OCI-LY7 (cell line): Measurements from ENCODE around the gene GNAZ. TPM values are rescaled to one million over a fixed set of nuclear protein-coding genes. Genes with fewer than 3 reads are reported as not detected.

Experiments used
- BruUV-seq: library from RNA; stranded (reverse); fragments of 400-500 nt; replicated peaks from 2 replicates; lab custom pipeline; 2021; lab: Mats Ljungman, UMichigan
- CTCF ChIA-PET: fragments of 300-600 bp; sonication (Branson Sonifier 250); formaldehyde crosslinking; loops from one replicate; lab custom pipeline; 2022; ENCODE audit warnings: antibody characterized with exemption; ENCODE audit not compliant: unreplicated experiment; lab: Charles Lee
- POLR2A ChIA-PET: fragments of 300-600 bp; sonication (Branson Sonifier 250); formaldehyde crosslinking; loops from one replicate; lab custom pipeline; 2022; ENCODE audit warnings: antibody characterized with exemption; lab: Charles Lee
- DNase-seq: peaks from one replicate; pipeline ENCODE4 v3.0.0-alpha.2; 2015; ENCODE audit warnings: low spot score
- H2AFZ ChIP-seq: fragments of 200-600 bp; sonication (generic), shearing (Covaris generic); 2 replicates; pipeline ENCODE4 v1.6.1; 2014; ENCODE audit warnings: mild to moderate bottlenecking, antibody characterized with exemption, low read length, moderate library complexity
- H3K27ac ChIP-seq: fragments of 200-600 bp; sonication (generic); 2 replicates; pipeline ENCODE4 v1.5.1; 2014; ENCODE audit warnings: mixed run types, low read depth, mild to moderate bottlenecking, moderate library complexity, low read length, inconsistent platforms; ENCODE audit not compliant: poor library complexity, severe bottlenecking
- H3K36me3 ChIP-seq: fragments of 200-600 bp; sonication (generic); 2 replicates; pipeline ENCODE4 v1.6.1; 2014; ENCODE audit warnings: mild to moderate bottlenecking, antibody characterized with exemption, low read length, moderate library complexity, mixed read lengths; ENCODE audit not compliant: insufficient read depth
- H3K4me1 ChIP-seq: fragments of 200-600 bp; sonication (generic); 2 replicates; pipeline ENCODE4 v1.5.1; 2014; ENCODE audit warnings: mild to moderate bottlenecking, low read length; ENCODE audit not compliant: insufficient read depth, poor library complexity, severe bottlenecking
- H3K4me2 ChIP-seq: fragments of 200-600 bp; sonication (generic); 2 replicates; pipeline ENCODE4 v1.6.1; 2014; ENCODE audit warnings: mild to moderate bottlenecking, low read length
- H3K4me3 ChIP-seq: fragments of 200-600 bp; sonication (generic); 2 replicates; pipeline ENCODE4 v1.5.1; 2014; ENCODE audit warnings: mild to moderate bottlenecking, low read depth, low read length; ENCODE audit not compliant: poor library complexity, severe bottlenecking
- H3K79me2 ChIP-seq: fragments of 200-600 bp; sonication (generic); 2 replicates; pipeline ENCODE4 v1.6.1; 2016; ENCODE audit warnings: low read depth, mild to moderate bottlenecking, low read length, moderate library complexity, mixed read lengths; ENCODE audit not compliant: insufficient read depth
- H3K9me2 ChIP-seq: fragments of 200-600 bp; sonication (generic); 2 replicates; pipeline ENCODE4 v1.6.1; 2016; ENCODE audit warnings: mild to moderate bottlenecking, low read length, mixed read lengths; ENCODE audit not compliant: insufficient read depth
- H3K9me3 ChIP-seq: fragments of 200-600 bp; sonication (generic); 2 replicates; pipeline ENCODE4 v1.6.1; 2014; ENCODE audit warnings: mild to moderate bottlenecking, mixed run types, low read length, mixed read lengths
- H4K20me1 ChIP-seq: fragments of 200-600 bp; sonication (generic); 2 replicates; pipeline ENCODE4 v1.6.1; 2014; ENCODE audit warnings: mild to moderate bottlenecking, antibody characterized with exemption, low read length, moderate library complexity, mixed read lengths; ENCODE audit not compliant: insufficient read depth
- CTCF ChIP-seq: fragments of 200-600 bp; sonication (generic); conservative IDR thresholded peaks from 2 replicates; pipeline ENCODE4 v1.5.1; 2014; ENCODE audit warnings: mild to moderate bottlenecking, antibody characterized with exemption, low read length, moderate library complexity, mixed read lengths
- EZH2phosphoT487 ChIP-seq: fragments of 200-600 bp; sonication (generic); IDR thresholded peaks from 2 replicates; pipeline ENCODE4 v1.6.1; 2018; ENCODE audit warnings: low read depth, borderline replicate concordance, mild to moderate bottlenecking, mixed run types, antibody characterized with exemption, low read length, moderate library complexity, mixed read lengths
- intact Hi-C: fragments of 100-400 bp; cut with micrococcal nuclease; formaldehyde crosslinking; loops from one replicate; pipeline ENCODE4 v1.10.0; 2022; ENCODE audit not compliant: unreplicated experiment
- total RNA-seq, 2 experiments: library from RNA; depleted of rRNA in 1 of 2; stranded (reverse); fragments of >200 nt in 1 of 2; shearing (Covaris generic) in 1 of 2; gene quantifications; 2 replicates each; pipeline ENCODE4 v1.2.3, GENCODE V29; 2014 to 2022

The GNAZ gene
- total RNA-seq, 2 experiments from 2014 or later = 38.5 to 46.4 TPM

- POLR2A ChIA-PET = interaction anchor here (0.6 to 1.3 kb wide), 5 partner anchors 9 to 96 kb away, joined by 3 to 7 read pairs (median 3); no protein-coding TSS in a partner anchor
- intact Hi-C loops = no loop called here
- no peak for DNase-seq
- peak overlapping the region; percentile 73 for H2AFZ ChIP-seq
- no peaks in the 10 kb centered on the region for H3K79me2 ChIP-seq
- CTCF ChIA-PET = no interaction called here
- TF ChIP-seq EZH2phosphoT487 (no peak), CTCF (no peak)
- no peak overlapping the region for H3K4me3 ChIP-seq
- H3K36me3 ChIP-seq = peaks cover 15% of the 10 kb centered on the region; the same call in 1 of the 2 replicates
- H3K9me3 ChIP-seq = peaks cover 50% of the 10 kb centered on the region
- no peaks in the 10 kb centered on the region for H3K9me2 ChIP-seq
- BruUV-seq = no TSS peak
- H3K4me1 ChIP-seq = peaks cover 8% of the 10 kb centered on the region
- H4K20me1 ChIP-seq = no peaks in the 10 kb centered on the region
- no peak overlapping the region for H3K27ac ChIP-seq
- H3K4me2 ChIP-seq = no peak overlapping the region
Observed at GRCh38 chr22:23044570-23044969, 25.7 kb upstream of the GNAZ start.

GRCh38 chr22:23045461-23045860, 24.9 kb upstream of the GNAZ start:
- Histone ChIP-seq H2AFZ (no peak overlapping the region), H3K4me3 (no peak overlapping the region), H3K4me2 (no peak overlapping the region), H3K4me1 (peaks cover 8% of the 10 kb centered on the region), H3K27ac (no peak overlapping the region), H4K20me1 (no peaks in the 10 kb centered on the region), H3K9me3 (peaks cover 50% of the 10 kb centered on the region), H3K9me2 (no peaks in the 10 kb centered on the region), H3K79me2 (no peaks in the 10 kb centered on the region), H3K36me3 (peaks cover 15% of the 10 kb centered on the region; the same call in 1 of the 2 replicates)
- no peak for DNase-seq
- ChIA-PET POLR2A (interaction anchor here (0.6 to 2.7 kb wide), 6 partner anchors 8 to 812 kb away, joined by 3 to 11 read pairs (median 3); partner anchors contain the start of gene RAB36), CTCF (no interaction called here)
- no TSS peak for BruUV-seq
- intact Hi-C loops = no loop called here
- TF ChIP-seq CTCF (no peak), EZH2phosphoT487 (no peak)

- Histone ChIP-seq H3K4me3 (no peak overlapping the region), H3K36me3 (peaks cover 15% of the 10 kb centered on the region; the same call in 1 of the 2 replicates), H3K4me2 (no peak overlapping the region), H3K79me2 (no peaks in the 10 kb centered on the region), H3K9me2 (no peaks in the 10 kb centered on the region), H2AFZ (no peak overlapping the region), H3K27ac (no peak overlapping the region), H4K20me1 (no peaks in the 10 kb centered on the region), H3K9me3 (peaks cover 58% of the 10 kb centered on the region), H3K4me1 (peaks cover 11% of the 10 kb centered on the region)
- ChIA-PET CTCF (no interaction called here), POLR2A (interaction anchor here (0.6 to 2.7 kb wide), 2 partner anchors 10 to 22 kb away, joined by 4 to 11 read pairs; no protein-coding TSS in a partner anchor)
- intact Hi-C loops = no loop called here
- DNase-seq = no peak
- TF ChIP-seq EZH2phosphoT487 (no peak), CTCF (no peak)
- no TSS peak for BruUV-seq
Observed at GRCh38 chr22:23047265-23047664, 23.1 kb upstream of the GNAZ start.
